AG10803 (cell line): Measurements from ENCODE around the gene TGFB1I1.

Experiments
- DNase-seq: peaks from one replicate; pipeline ENCODE4 v3.0.0; 2010; ENCODE audit warnings: low read depth
- H3K4me3 ChIP-seq: 2 replicates; pipeline ENCODE4 v1.5.1; 2011; ENCODE audit warnings: mild to moderate bottlenecking, low read length, control low read depth
- TF ChIP-seq, protein P1 (sequence below): conservative IDR thresholded peaks from 2 replicates; pipeline ENCODE4 v1.5.1; 2011; ENCODE audit warnings: mild to moderate bottlenecking, low read length, control low read depth, inconsistent platforms

TGFB1I1 gene

DNA sequence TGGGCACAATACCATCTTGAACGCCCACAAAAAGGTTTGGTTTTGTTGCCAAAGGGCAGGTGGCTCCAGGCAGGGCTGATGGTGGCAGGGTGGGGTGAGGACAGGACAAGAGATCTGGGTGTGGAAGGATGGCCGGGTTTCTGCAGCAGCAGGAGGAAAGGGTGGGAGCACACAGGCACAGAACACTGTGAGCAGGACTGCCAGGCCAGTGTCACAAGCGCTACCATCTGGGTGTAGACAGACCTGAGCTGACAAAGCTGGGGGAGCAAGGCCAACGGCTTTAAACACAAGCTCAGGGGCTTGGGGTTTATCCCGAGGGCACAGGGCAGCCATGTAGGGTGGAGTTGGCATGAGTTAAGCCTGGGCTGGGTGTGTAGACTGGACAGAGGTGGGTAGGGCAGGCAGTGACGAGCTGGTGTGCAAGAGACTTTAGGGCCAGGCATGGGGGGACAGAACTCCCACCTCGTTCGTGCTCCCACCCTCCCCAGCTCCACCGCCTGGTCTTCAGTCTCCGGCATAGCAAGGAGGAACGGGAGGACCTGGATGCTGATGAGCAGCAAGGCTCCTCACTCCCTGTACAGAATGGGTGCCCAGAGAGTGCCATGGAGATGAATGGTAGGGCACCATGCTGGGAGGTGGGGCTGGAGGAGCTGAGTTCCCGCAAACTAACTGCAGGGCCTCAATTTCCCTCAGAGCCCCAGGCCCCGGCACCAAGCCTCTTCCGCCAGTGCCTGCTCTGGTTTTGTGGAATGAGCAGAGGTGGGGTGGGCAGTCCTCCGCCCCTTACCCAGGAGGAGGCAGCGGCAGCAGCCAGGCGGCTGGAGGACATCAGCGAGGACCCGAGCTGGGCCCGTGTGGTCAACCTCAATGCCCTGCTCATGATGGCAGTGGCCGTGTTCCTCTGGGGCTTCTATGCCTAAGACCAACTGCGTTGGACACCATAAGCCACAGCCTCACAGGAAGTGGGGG, 17.9 kb downstream of the TGFB1I1 start:
- TF ChIP-seq, protein P1, sequence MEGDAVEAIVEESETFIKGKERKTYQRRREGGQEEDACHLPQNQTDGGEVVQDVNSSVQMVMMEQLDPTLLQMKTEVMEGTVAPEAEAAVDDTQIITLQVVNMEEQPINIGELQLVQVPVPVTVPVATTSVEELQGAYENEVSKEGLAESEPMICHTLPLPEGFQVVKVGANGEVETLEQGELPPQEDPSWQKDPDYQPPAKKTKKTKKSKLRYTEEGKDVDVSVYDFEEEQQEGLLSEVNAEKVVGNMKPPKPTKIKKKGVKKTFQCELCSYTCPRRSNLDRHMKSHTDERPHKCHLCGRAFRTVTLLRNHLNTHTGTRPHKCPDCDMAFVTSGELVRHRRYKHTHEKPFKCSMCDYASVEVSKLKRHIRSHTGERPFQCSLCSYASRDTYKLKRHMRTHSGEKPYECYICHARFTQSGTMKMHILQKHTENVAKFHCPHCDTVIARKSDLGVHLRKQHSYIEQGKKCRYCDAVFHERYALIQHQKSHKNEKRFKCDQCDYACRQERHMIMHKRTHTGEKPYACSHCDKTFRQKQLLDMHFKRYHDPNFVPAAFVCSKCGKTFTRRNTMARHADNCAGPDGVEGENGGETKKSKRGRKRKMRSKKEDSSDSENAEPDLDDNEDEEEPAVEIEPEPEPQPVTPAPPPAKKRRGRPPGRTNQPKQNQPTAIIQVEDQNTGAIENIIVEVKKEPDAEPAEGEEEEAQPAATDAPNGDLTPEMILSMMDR, result no peak
- no peak overlapping the region for H3K4me3 ChIP-seq
- DNase-seq, result no peak

DNA sequence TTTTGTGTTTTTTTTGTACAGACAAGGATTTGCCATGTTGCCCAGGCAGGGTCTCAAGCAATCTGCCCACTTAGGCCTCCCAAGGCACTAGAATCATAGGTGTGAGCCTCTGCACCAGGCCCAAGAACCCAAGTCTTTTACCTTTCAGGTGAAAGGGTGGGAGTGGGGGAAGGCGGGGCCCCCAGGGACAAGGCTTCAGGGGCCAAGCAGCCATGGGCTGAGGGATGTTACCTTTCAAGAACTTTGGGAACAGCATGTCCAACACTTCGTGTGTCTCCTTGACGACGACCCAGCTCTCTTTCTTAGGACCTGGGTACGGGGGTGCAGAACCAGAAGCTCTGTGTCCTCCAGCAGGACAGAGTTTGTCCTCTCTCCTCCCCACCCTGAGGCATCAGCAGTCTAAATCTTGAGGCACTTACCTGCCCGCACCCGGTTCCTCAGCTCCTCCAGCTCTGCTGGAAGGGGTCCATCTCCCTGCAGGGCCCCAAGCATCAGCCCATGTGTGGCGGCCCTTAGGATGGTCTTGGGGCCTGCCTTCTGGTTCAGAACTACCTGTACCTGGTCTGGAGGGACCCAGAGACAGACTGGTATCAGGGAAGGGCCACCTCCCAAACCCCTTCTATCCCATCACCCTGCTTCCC, 19.9 kb downstream of the TGFB1I1 start:
- TF ChIP-seq, protein P1, result no peak
- DNase-seq, result no peak
- no peak overlapping the region for H3K4me3 ChIP-seq

DNA sequence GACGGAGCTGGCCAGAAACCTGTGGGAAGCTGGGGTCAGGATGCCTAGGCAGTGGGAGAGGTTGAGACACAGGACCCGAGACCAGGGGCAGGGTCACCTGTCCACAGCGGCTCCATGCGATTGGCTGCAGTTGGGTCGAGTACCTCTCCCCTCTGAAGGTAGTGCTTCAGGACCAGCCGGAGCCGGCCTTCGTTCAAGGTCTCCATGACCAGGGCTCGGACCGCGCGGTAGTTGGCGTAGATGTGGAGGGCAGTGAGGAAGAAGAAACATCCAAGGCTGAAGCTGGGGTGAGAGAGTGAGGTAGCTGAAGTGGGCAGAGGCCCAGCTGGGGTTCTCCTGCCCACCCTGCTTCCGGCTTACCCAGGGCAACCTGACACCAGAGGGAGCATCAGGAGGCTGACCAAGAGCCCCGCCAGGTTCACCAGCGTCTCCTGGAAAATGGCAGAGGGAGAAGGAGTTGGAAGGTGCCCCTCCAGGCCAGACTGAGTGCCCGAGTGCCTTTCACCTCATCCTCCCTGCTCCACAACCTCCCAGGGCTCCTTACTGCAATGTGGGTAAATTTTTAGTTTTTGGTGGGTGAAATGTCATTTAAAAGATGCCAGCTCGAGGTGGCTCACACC, 21.7 kb downstream of the TGFB1I1 start:
- TF ChIP-seq, protein P1, result no peak
- no peak overlapping the region for H3K4me3 ChIP-seq
- DNase-seq, result no peak

DNA sequence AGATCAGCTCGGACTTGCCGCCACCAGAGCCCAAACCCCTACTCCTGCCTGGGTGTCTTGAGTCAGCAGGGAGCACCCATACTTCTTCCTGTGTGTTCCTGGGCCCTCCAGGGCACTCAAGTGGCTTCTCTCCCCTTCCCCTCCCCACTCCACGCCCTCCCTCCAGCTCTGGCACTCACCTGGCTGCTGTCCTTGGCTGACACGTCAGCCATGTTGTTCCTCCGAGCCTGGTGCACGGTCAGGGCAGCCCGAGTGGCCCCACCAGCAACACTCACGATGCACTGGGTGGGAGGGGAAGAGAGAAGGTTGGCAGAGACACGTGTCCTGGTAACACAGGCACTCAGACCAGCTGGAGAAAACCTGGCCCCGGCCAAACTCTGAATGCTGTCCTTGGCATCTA, 24.7 kb downstream of the TGFB1I1 start:
- H3K4me3 ChIP-seq, result no peak overlapping the region
- DNase-seq, result no peak
- TF ChIP-seq, protein P1, result no peak

DNA sequence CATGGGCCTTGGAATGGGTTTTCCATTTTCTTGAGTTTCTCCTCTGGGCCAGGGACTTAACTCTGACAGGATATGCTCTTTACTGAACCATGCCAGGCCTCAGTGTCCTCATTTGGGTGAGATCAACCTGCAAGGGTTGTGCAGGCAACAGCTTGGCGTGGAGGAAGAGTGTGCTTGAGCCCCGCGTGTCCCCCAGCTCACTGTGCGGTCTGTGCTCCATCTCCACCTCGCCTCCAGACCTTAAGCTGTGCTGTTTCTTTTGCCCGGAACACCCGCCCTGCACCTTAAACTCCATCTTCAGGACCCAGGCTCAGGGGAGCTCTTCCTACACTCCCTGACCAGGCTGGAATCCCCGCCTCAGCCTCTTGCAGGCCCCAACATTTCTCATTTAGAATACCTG, 26.5 kb downstream of the TGFB1I1 start:
- H3K4me3 ChIP-seq, result no peak overlapping the region
- TF ChIP-seq, protein P1, result no peak
- DNase-seq, result no peak

DNA sequence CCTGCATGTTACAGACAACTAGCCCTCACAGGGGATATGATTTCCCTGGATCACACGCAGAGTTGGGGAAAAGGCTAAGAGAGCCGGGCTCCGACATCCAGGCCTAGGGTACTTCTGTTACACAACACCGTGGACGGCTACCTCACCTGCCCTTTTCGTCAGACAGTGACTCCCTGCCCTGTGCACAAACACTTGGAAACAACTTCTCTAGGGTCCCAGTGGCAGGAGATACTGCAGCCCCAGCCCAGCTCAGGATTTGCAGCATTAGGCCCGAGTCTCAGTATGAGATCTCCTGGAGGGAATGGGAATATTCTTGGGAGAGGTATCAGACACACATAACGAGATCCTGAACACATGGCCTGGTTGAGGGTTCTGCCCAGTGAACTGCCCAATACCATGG, 28.0 kb downstream of the TGFB1I1 start:
- H3K4me3 ChIP-seq, result no peak overlapping the region
- DNase-seq, result no peak
- TF ChIP-seq, protein P1, result no peak
